ENCODE measurements around the gene KRTAP7-1.

The KRTAP7-1 gene

GRCh38 chr21:30829659-30830058 is at the start of gene KRTAP7-1:
KRTAP7-1 (minus strand) TSS chr21:30829759; CDS start chr21:30829698, 61 bp downstream.
- DNase-seq = no peak

GRCh38 chr21:30874526-30874925 is 45.0 kb upstream of the KRTAP7-1 start:
- DNase-seq = no peak

GRCh38 chr21:30847627-30848500 is 18.3 kb upstream of the KRTAP7-1 start:
- DNase-seq = no peak

GRCh38 chr21:30842990-30843389 is 13.4 kb upstream of the KRTAP7-1 start:
- no peak for DNase-seq

GRCh38 chr21:30839304-30839703 is 9.7 kb upstream of the KRTAP7-1 start:
- no peak for DNase-seq

GRCh38 chr21:30838536-30838935 is 9.0 kb upstream of the KRTAP7-1 start:
- no peak for DNase-seq

- no peak for DNase-seq
Measured at GRCh38 chr21:30831194-30831765, 1.7 kb upstream of the KRTAP7-1 start.

- DNase-seq = no peak
Measured at GRCh38 chr21:30818837-30819610, 10.5 kb downstream of the KRTAP7-1 start.

- DNase-seq = no peak
Measured at GRCh38 chr21:30813174-30813573, 16.4 kb downstream of the KRTAP7-1 start, which contains the start of gene KRTAP8-1. KRTAP8-1 (minus strand) TSS chr21:30813274; CDS start chr21:30813220, 54 bp downstream.

- no peak for DNase-seq
Measured at GRCh38 chr21:30800605-30801004, 29.0 kb downstream of the KRTAP7-1 start.

- no peak for DNase-seq
Measured at GRCh38 chr21:30793581-30794314, 35.8 kb downstream of the KRTAP7-1 start.

GRCh38 chr21:30779249-30779648 is 50.3 kb downstream of the KRTAP7-1 start:
- no peak for DNase-seq
